ENCODE measurements around the gene DNAJC5G.

Gene DNAJC5G

DNA sequence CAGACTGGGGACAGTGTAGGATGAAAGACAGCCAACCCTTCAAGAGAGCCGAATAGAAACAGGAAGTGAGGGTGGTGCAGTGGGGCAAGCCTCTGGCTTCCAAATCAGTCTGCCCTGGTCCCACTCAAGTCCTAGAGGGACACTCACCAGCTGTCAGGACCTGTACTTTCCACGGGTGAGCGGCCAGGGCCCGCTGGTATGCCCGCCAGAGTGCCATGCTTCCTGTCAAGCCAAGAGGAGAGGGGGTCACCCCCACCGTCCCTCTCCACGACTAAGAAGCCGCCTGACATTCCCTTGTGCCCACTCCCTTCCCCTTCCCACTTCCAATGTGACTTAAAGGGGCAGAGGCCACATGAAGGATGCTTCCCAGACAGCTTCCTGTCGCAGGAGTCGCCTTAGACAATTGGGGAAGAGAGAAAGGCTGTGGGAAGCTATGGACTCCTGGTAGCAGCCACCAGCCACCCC lies 47.1 kb downstream of the DNAJC5G start:
- DNase-seq (ENCODE audit: low spot score): peak; percentile 47
- in situ Hi-C loops (cut with MboI; ENCODE audit: low sequenced_read_pairs, unreplicated experiment): no loop called here
- TF ChIP-seq, protein P1, sequence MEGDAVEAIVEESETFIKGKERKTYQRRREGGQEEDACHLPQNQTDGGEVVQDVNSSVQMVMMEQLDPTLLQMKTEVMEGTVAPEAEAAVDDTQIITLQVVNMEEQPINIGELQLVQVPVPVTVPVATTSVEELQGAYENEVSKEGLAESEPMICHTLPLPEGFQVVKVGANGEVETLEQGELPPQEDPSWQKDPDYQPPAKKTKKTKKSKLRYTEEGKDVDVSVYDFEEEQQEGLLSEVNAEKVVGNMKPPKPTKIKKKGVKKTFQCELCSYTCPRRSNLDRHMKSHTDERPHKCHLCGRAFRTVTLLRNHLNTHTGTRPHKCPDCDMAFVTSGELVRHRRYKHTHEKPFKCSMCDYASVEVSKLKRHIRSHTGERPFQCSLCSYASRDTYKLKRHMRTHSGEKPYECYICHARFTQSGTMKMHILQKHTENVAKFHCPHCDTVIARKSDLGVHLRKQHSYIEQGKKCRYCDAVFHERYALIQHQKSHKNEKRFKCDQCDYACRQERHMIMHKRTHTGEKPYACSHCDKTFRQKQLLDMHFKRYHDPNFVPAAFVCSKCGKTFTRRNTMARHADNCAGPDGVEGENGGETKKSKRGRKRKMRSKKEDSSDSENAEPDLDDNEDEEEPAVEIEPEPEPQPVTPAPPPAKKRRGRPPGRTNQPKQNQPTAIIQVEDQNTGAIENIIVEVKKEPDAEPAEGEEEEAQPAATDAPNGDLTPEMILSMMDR (IDR thresholded peaks at IDR 0.05; ENCODE audit: borderline replicate concordance, control extremely low read depth, extremely low read depth, insufficient read depth, missing control alignments): no peak

DNA sequence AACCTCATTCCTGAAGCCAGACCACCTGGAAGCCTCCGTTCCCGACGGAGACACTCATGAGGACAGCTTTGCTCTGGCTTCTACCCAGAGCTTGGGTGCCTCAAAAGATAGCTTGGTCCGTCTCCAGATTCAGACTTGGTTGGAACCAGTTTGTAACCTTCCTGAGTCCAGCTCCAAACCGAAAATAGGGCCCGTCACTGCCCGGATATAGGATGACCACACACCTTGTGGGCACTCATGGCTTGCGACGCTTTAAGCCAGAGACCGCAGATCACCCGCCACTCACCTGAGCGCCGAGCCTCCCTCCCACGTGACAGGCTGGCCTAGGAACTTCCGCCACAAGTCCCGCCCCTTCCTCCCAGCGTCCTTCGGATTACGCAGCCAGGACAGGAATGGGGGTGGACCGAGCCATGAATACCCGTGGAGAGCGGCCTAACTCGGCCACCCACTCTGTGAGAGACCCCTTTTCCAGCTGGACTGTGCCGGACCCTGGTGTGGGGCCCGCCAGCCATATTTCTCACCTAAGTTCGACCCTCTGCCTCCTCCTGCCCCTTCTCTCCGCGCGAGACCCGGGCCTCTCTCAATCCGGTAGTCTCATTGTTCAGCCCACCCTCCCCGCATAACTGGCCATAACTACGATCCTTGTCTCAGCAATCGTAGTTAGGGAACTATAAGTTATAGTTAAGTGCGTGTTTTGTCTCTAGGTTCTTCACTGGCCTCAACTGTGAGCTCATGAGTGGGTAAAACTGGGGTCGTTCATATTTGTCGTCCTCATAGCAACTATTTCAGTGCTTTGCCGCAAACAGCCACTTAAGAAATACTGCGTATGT lies 47.7 kb downstream of the DNAJC5G start, which contains the start of gene MPV17:
Gene MPV17 (minus strand): TSS at position 332 of the 830 bp plus-strand sequence. CDS start 580 bp downstream, outside the sequence.
- TF ChIP-seq, protein P1 (IDR thresholded peaks at IDR 0.05; ENCODE audit: borderline replicate concordance, control extremely low read depth, extremely low read depth, insufficient read depth, missing control alignments): no peak
- in situ Hi-C loops (cut with MboI; ENCODE audit: low sequenced_read_pairs, unreplicated experiment): no loop called here

DNA sequence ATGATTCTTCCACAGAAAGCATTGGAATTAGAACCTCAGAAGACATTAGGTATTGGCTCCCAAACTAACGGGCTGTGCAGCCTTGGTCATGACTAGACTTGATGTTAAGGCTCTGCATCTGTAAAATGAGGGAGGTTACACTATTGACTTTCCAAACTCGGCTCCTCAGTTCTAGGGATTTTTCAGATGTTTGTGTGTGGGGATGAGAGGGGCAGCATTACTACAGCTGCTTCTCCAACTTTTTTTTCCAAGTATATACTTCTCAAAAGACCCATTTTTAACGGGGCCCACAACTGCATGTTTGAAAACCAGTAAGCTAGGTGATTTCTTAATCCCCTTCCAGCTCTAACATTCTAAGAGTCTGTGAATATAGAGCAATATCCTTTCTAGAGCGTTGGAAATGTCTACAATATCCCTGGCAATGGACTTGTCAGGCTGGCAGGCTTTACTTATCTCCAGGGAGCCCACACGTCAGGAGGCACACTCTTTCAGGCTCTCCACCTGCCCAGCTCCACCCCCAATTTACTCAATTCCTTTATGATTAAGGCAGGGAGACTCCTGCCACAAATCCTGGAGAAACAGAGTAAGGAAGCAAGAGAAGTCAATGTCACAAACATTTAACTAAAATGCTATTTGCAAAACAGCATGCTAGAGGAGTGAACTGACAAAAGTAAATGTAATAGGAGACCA lies 48.5 kb downstream of the DNAJC5G start:
- DNase-seq (ENCODE audit: low spot score): no peak
- in situ Hi-C loops (cut with MboI; ENCODE audit: low sequenced_read_pairs, unreplicated experiment): no loop called here
- TF ChIP-seq, protein P1 (IDR thresholded peaks at IDR 0.05; ENCODE audit: borderline replicate concordance, control extremely low read depth, extremely low read depth, insufficient read depth, missing control alignments): no peak

More for the DNA sequence above, 47.7 kb downstream of the DNAJC5G start, which contains the start of gene MPV17:
- DNase-seq (ENCODE audit: low spot score): peak; percentile 96

DNA sequence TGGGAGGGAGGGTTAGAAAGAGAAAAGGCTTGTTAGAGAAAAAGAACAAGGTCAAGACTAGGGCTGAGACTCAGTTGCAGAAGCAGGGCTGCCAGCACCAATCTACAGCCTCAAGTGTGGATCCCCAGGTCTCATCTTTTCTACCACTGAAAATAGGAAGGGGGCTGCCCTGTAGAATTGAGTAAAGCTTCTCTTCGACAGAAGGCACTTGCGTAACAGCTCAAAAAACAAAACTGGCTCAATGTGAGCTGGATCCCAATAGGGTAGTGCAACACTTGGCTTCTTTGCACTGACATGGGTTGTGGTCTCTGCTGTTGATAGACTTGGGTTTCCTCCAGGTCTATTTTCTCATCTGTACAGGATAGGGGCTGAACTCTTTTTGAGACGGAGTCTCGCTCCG lies 49.5 kb downstream of the DNAJC5G start:
- DNase-seq (ENCODE audit: low spot score): no peak
- in situ Hi-C loops (cut with MboI; ENCODE audit: low sequenced_read_pairs, unreplicated experiment): no loop called here
- TF ChIP-seq, protein P1 (IDR thresholded peaks at IDR 0.05; ENCODE audit: borderline replicate concordance, control extremely low read depth, extremely low read depth, insufficient read depth, missing control alignments): no peak

Data from GM13976 (cell line).